GM21786 (cell line): Measurements from ENCODE around the gene ANKRD36.
"Not testable (repeated sequence)": the region's sequence is repeated elsewhere in the genome, so short reads cannot be mapped to it uniquely, and the experiment has no call there.

Experiments
- ATAC-seq: cut with Tn5 transposase; IDR thresholded peaks from one replicate; pipeline ENCODE4 v1.9.1; 2021; ENCODE audit not compliant: unreplicated experiment

ANKRD36 gene

DNA sequence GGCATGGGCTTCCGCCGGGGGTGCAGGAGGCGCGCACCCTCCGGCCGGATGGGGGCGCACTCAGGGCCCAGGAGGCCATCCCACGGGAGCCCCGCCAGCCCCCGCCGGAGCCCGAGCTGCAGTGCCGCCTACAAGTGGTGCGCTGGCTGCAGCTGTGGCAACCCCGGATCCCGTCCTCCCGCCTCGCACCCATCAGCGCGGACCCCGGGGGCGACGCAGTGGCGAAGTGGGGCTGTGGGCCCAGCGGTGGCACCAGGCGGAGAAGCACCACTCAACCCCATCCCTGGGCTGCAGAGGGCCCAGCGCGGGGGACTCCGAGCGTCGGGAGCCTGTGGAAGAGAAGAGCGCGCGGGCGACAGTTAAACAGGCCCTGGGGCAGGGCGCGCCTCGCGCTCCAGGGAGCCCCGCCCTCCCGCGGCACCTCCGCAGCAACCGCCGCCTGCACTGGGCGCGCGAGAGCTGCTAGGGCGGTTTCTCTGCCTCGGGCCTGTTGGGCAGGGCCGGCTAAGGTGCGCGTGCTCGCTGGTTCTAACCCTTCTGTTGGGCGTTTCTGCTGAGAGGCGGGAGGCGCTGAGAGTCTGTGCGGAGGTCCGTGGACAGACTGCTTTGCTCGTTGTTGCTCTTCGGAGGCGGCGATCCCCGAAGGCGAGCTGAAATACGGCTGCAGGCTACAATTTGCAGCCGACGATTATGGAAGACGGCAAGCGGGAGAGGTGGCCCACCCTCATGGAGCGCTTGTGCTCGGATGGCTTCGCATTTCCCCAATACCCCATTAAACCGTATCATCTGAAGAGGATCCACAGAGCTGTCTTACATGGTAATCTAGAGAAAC, at the start of gene ANKRD36:
Gene ANKRD36, plus strand, starts transcription at position 104 of the 832 bp plus-strand sequence. Its CDS starts 587 bp downstream, at position 691.
- ATAC-seq, result peak; percentile 88

DNA sequence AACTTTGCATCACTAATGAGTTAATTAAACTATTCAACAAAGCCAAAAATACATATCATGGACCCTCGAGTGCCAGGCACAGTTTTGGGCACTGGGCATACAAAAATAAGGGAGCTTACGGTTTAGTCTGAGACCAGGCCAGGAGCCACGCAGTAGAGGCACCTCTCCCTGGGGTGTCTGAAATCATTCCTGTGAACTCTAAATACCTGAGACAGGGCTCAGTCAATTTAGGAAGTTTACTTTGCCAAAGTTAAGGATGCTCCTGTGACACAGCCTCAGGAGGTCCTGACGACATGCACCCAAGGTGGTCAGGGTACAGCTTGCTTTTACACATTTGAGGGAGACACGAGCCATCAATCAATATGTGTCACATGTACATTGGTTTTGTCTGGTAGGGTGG, 46.9 kb upstream of the ANKRD36 start:
- not testable (repeated sequence) for ATAC-seq

DNA sequence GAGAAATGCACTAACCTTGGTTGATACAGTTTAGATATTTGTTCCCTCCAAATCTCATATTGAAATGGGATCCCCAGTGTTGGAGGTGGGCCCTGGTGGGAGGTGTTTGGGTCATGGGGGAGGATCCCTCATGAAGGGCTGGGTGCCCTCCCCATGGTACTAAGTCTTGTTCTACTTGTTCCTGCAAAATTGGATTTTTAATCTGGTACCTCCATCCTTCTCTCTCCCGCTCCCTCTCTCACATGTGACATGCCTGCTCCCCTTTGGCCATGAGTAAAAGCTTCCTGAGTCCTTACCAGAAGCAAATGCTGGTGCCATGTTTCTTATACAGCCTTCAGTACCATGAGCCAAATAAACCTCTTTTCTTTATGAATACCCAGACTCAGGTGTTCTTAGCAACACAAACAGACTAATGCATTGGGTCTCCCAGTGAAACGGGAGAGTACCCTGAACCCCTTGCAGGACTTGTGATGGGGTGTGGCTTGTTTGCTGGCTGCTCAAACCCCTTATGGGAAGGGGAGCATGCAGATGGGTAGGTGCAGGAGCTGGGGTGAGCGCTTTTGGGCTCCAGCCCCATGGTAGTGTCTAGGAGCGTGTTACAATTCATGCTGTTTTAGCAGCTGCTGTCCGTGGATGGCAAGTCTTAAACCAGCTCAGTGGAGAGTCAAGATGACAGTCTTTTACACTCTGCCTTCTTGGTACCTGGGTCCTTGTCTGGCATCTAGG, 45.5 kb upstream of the ANKRD36 start:
- ATAC-seq, result no peak

DNA sequence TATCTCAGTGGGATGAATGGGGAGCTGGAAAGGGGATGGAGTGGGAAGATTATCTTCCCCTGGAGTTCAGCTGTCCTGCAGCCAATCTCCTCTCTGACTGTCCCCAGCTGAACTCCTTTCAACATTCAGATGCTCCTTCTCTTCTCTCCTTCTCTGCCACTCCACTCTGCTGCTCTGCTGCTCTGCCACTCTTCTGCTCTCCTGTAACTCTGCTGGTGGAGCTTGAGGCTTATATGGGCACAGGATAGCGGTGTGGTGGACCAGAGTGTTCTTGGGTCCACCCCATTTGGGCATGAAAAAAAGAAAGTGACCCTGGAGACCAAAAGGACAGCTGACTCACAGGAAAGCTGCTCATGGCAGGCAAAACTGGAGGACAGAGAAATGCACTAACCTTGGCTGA, 44.9 kb upstream of the ANKRD36 start:
- ATAC-seq, result no peak

DNA sequence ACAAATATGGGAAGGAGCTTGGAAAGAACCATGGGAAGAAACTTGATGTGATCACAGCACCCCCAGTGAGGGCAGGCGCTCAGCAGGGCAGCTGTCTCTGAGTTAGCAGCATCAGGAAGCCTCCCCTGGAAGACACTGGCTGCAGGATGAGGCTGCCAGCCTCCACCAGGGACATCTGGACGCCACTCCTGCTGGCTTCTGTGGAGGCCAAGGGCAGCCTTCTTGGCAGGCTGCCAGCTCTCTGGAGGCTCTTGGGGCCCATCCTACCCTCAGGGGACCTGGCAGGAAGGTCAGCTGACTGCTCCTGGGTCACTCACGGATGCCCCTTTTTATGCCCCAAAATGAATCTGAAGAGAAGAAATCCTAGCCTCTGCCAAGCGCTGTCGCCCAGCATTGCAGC, 44.2 kb upstream of the ANKRD36 start:
- ATAC-seq, result not testable (repeated sequence)

DNA sequence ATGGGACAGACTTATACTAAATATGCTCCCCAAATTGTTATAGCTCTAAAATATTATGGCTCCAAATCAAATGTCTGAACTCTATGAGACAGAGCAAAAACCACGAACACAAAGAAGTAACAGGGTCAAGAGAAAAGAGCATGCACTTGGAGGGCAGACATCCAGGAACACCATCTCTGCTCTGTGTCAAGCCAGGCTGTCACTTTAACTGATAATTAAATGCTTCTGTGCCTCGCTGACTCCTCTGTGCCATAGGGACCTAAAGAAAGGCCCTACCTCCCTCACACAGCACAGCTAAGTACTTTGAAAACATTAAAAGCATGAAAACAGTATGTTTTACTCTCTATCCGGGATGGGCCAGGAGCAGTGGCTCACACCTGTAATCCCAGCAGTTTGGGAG, 42.0 kb upstream of the ANKRD36 start:
- not testable (repeated sequence) for ATAC-seq

DNA sequence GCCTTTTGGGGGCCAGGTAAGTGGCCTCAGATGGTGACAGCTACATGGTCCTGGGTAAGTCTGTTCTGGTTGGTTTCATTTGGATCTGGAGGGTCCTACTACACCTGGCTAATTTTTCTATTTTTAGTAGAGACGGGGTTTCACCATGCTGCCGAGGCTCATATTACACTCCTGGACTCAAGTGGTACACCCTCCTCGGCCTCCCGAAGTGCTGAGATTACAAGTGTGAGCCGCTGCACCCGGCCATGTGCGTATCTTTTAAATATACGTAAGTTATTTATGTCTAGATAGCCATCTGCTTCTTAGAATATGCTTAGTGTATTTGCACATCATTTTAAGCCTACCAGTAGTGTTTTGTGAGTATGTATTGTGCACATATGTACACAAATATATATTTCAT, 35.7 kb upstream of the ANKRD36 start:
- not testable (repeated sequence) for ATAC-seq

DNA sequence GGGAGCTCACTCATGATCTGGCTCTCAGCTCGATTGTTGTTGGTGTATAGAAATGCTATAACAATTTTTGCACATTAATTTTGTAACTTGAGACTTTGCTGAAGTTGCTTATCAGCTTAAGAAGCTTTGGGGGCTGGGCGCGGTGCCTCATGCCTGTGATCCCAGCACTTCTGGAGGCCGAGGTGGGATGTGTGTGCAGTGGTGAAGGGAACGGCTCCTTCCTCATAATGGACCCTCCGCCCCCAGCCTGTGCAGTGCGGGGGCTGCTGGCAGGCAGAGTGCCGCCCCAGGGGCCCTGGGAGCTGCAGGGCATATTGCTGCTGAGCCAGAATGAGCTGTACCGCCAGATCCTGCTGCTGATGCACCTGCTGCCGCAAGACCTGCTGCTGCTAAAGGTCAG, 32.1 kb upstream of the ANKRD36 start:
- not testable (repeated sequence) for ATAC-seq

DNA sequence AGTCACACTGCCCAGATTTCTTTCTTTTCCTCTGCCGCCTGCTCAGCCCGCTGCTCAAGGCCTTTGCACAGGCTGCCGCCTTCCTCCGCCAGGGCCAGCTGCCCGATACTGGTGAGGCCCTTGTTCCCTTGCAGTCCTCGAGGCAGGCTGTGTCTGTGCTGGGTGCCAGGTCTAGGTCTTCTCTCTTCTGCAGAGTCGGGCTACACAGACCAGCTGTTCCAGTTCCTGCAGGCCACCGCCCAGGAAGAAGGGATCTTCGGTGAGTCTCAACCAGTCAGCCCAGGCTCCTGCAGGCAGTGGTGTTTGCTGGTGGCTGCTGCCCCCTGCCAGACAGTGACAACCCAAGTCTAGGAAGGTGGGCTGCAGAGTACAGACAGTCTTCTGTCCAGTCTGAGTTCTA, 30.7 kb upstream of the ANKRD36 start:
- not testable (repeated sequence) for ATAC-seq

DNA sequence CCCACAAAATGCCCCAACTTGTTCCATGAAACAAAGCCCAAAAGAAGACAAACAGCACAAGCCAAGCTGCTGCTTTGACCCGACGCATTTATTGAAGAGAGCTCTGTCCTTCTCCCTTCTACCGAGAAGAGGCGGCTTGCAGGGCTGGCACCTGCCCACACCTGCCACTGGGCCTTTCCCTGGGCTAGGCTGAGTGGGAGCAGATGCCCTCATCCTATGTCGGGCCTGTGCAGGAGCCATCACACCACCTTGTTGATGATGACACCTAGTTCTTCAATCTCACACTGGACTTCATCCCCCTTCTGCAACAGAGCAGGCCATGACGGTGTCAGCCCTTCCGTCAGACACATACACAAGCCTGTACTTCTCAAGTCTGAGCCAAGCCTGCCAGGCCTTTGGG, 29.4 kb upstream of the ANKRD36 start:
- ATAC-seq, result not testable (repeated sequence)

DNA sequence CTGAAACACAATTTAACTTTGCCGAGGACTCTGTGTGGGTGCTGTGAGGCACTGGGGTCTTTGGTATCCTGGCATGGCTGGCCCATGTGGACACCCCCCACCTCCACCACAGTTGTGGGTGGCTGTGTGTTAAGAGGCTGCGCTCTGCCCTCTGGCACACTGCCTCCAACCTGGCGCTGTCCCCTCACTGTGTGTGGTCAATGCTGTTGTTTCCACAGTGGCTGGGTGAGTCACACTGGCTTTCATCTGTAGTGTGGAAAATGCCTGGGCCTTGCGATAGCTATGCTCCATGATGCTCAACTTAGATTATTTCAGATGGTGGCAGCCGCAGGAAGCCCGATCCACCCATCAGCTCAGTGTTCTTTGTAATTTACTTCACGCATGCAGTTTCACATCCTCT, 27.9 kb upstream of the ANKRD36 start:
- not testable (repeated sequence) for ATAC-seq

DNA sequence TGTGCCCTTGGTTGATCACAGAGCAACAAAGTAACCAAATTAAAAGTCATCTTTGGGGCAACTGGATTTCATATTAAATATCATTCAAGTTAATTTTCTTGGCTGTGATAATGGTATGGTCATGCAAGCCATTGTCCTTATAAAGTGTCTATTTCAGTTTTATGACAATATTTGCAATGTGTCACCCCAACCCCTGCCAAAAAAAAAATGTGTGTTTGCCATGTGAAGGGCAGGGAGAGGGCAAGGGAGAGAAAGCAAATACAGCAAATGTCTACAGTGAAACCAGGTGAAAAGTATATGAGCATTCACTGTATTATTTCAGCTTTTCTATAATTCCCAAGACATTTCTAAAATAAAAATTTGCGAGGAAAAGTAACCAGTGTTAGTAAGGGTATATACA, 24.2 kb upstream of the ANKRD36 start:
- not testable (repeated sequence) for ATAC-seq

DNA sequence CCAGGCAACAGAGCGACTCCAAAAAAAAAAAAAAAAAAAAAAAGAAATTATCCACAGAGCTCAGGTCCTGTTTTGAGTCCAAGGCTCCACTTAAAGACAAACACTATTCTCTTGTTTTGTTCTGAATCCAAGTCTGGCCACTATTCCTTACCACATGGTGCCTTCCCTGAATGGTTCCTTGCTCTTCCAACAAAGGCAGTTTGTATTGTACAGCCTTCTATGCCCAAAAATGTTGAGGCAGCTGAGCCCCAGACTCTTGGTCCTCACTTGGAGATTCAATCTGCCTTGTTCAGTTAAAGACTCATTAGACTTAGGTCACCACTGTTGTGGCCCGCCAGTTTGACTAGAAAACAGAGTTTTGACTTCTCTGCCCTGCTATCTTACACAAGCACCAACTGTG, 20.0 kb upstream of the ANKRD36 start:
- ATAC-seq, result not testable (repeated sequence)

DNA sequence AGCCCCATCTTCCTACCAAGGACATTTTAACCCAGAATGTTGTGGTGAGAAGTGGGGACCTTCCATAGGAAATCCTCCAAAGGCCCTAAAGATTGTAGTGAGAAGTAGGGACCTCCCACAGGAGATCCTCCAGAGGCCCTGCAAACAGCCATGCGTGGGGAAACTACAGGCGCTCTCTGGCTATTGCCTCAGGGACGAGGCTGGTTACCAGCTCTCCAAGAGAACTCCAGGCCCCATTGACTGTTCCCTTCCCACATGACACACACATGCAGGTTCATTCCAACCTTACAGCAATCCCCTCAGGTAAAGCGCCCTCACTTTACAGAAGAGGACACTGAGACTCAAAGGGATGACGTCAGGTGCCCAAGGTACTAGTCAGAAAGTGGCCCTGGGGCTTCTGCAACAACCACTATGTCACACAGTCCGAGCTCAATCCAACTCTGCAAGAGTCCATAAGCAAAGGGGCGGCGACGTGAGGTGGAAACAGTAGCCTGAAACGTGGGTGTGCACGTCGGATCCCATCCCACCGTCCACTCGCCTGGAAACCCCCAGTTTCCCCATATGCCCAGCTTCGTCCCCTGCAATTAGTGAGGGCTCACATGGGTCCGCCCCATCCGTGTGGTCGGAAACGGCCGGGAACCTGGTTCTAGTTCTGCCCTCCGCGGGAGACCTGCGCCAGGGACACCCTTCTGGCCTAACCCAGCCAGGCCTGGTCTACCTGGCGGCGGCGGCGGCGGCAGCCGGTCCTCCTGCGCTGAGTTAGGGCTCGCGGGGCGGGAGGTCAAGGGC, 18.8 kb upstream of the ANKRD36 start:
- not testable (repeated sequence) for ATAC-seq

DNA sequence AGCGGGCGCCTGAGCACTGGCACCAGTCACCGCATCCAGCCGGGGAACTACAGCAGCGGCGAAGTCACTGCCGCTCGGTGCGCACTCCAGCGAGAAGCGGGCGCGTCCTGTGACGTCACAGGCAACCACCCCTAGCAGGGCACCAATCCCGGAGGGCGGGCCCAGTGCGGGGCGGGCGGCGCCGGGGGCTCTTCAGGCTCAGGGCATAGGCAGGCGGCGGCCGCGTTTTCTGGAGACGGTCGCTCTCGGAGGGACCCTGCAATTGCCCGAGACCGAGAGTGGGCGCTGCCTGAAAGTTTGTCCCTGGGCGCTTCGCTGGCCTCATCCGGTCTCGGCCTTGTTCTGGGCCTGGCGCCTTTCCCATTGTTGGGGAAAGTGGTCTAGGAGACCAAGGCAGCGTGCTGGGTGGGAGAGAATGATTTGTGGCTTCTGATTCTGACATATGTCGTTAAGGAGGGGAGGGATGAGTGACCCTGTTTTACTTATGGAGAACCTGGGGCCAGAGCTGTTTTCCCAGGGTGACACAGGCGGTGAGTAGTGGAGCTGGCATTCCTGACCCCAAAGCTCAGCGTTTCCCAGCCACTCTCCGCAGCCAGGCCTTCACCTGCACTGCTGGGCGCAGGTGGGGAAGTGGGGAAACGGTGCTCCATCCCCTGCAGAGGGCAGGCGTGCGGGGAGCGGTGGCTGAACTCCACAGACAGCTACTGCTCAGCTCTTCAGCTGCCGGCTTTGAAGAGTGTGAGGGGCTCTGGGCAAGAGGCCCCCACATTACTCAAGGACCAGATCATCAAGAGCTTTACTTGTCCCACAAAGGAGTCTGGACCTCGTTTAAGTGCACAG, 18.0 kb upstream of the ANKRD36 start, which contains the start of gene FAHD2B:
Gene FAHD2B, minus strand, starts transcription at position 111 of the 840 bp plus-strand sequence. CDS start 3,176 bp downstream, outside the sequence.
- peak; percentile 85 for ATAC-seq

DNA sequence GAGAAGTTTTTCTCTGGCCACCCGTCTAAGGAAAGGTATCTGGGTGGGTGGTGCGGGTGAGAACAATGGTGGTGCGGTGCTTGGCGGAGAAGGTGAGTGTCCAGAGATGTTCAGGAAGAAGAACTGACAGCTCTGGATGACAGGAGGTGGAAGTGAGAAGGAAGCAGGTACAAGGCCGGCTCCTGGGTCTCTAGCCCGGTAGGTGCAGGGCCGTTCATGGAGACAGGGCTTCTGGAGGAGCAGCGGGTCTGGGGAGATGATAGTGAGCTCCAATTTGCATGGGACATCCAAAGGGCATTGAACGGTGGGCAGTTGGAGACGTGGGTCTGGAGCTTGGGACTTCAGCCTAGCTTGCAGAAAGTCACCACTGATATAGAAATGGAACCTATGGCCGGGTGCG, 17.3 kb upstream of the ANKRD36 start:
- ATAC-seq, result no peak

DNA sequence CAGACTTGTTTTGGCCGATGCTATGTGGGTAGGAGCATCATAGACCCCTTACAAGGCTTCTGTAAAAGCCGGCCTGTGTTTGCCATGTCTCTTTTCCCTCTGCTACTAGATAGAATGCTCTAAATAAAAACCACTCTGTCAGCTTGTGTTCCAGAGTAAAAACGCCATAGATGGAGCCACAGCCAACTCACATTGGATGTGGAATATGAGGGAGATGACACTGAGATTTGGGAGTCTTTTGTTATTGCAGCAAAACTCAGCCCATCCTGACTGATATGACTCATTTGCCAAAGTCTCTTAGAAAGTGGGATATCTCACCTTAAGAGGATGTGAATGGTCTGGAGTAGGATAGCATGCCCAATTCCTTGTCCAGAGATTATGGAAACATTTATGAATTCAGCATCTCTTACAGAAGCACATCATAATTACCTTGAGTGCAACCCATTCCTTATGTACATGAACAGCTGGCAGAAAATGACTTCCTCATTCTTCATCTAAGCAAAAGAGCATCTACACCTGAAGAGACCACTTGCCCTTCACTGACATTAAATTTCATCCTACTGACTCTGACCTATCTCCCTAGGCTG, 14.1 kb upstream of the ANKRD36 start:
- ATAC-seq, result not testable (repeated sequence)

DNA sequence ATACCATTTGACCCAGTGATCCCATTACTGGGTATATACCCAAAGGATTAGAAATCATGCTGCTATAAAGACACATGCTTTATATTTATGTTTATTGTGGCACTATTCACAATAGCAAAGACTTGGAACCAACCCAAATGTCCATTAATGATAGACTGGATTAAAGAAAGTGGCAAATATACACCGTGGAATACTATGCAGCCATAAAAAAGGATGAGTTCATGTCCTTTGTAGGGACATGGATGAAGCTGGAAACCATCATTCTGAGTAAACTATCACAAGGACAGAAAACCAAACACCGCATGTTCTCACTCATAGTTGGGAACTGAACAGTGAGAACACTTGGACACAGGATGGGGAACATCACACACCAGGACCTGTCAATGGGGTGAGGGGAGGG, 6.1 kb upstream of the ANKRD36 start:
- not testable (repeated sequence) for ATAC-seq

DNA sequence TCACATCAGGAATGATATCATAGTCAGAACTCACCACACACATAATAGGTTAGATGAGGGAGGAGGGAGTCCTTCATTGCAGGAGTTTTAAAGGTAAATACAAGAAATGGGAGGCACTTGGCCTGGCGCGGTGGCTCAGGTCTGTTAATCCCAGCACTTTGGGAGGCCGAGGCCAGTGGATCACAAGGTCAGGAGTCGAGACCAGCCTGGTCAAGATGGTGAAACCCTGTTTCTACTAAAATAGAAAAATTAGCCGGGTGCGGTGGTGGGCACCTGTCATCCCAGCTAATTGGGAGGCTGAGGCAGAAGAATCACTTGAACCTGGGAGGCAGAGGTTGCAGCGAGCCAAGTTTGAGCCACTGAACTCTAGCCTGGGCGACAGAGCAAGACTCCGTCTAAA, 1.7 kb upstream of the ANKRD36 start:
- ATAC-seq, result not testable (repeated sequence)
